GM19452 (cell line): ENCODE results near the gene SLC37A1.

Source experiments
- ATAC-seq: cut with Tn5 transposase; IDR thresholded peaks from one replicate; pipeline ENCODE4 v1.9.1; 2021; ENCODE audit not compliant: unreplicated experiment

The SLC37A1 gene

DNA sequence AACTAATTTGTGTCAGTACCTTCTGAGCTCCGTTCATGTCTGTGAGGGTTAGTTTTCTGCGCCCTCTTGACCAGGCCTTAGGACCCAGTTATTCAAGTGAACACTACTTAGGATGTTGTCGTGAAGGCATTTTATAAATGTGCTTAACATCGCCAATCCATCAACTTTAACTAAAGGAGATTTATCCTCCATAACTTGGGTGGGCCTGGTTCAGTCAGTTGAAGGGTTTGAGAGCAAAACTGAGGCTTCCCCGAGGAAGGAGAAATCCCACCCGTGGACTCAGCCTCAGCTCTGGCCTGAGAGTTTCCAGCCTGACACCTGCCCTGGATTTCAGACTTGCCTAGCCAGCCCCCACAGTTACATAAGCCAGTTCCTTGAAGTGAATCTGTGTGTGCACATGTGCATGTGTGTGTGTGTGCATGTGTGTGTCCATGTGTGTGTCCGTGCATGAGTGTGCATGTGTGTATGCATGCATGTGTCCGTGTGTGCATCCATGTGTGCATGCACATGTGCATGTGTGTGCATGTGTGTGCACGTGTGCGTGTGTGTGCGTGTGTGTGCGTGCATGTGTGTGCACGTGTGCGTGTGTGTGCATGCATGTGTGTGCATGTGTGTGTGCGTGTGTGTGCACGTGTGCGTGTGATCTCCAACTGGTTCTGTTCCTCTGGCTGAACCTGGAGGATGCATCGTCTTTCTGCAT lies 77.7 kb downstream of the SLC37A1 start:
- no peak for ATAC-seq

DNA sequence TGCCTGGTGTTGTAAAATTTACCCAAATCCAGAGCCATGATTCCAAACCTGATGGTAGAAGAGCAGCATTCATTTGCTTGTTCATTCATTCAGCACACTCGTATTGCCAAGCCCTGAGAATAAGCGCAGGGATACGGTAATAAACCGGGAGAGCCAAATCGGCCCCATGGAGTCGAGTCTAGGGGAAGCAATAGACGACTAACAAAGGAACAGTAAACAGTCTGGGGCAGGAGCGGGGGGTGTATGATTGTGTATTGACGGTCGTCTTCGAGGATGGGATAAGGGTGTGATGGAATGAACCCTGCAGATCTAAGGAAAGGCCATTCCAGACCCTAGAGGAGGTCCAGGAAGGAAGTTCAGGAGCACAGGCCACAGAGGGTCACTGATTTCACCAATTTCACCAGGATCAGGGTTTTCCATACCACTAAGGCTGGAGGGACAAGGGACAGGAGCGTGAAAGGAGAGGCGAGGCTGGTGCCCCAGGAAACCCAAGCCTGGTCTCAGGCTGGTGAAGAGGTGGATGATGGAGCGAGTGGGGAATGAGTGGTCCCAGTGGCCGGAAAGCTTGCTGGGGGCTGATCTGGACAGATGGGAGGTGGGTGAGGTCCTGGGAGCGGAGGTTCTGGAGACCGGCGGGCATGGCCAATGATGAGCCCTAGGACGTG lies 78.6 kb downstream of the SLC37A1 start:
- ATAC-seq: no peak

DNA sequence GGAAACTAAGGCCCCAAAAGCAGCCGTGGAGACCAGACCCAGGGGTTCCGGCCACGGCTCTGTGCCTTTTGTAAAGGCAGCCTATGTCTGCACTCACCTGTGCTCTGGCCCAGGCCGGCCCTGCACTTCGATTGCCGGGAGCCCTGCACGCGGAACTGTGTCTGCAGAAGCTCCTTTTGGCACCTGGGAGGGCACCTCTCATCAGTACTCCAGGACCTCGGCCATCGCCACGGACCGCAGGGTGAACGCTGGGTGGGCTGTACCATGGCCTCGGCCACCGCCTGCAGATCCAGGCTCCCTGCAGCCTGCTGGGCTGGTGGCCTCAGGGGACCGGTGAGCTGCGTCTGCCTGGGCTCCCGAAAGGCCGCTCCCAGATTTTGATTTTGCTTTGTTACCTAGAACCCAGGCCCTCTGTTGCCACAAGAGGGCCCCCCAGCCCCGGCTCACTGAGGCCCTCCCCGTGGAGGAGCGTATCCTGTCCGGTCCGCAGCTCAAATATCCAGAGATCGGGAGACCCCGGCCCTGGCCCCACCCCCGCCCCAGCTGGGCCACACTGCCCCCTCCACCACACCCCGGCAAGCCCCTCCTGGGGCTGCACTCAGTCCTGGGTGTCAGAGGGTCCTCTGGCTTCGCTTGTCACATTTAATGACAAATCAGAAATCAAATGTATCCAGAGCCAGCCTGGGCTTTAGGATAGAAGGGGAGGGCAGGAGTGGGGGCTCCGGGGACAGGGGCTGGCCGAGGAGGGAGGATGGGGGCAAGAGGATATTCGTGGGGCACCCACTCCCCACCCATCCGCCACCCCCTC lies 79.6 kb downstream of the SLC37A1 start:
- no peak for ATAC-seq

DNA sequence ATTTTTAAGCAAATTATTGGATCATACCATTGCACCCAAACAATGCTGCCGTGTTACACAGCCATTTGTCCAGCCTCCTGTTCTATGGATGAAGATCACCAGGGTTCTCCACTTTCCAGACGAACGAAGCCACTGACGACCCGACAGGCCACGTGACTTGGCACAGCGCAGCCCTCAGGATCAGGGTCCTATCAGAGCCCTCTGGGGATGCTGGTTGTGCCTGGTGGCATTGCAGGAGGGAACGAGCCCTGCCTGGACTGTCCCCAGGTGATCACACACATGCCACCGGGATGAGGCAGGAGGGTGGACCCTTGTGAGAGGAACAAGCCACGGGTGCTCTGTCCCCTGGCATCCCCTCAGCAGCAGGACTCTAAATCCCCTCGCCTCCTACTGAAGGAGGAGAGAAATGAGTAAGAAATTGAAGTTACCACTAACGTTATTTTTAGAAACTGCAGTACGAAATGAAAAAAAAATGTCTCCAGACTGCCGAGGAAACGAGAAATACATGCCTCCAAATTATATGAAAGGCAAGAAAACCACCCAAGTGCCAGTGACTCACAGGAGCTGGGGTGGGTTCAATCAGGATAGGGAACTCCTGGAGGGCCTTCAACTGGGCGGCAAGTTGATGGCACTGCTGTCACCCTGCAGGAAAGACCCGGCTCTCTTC lies 81.1 kb downstream of the SLC37A1 start:
- ATAC-seq: no peak

DNA sequence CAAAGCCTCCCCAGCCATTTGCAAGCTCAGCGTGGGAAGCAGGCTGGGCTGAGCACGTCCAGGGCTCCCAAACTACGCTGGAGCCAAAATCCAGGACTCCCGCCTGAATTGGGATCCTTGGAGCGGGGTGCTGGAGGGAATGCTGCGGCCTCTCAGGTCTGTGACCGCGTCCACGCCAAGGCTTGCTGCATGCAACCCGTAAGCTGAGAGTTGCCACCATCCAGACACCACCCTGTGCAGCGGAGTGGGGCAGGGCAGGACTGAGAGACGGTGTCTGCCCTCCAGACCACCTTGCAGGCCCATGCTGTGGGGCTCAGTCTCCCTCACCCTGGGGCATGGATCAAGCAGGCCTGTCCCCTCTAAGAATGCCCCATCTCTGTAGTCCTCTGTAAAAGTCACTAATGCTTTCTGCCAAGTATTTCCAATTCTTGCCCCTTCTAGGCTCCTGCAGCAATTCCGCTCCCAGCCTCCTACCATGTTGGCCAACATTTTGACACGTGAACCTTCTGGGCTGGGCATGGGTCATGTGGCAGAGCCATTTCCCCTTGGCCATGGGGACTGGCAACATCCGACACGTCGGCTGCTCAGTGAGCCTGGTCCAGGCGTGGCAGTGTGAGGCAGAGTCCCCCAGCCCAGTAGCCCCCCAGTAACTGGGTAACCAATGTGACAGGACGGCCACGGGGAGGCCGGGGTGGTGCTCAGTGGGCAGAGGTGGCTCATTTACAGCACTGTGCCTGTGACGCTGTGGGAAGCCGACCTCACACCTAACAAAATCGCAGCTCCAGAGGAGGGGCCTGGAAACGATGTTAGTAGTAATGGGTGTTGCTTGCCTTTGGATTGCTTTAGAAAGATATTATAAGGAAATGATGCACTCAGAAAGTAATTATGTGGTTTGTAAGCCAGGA lies 81.9 kb downstream of the SLC37A1 start:
- ATAC-seq: no peak

DNA sequence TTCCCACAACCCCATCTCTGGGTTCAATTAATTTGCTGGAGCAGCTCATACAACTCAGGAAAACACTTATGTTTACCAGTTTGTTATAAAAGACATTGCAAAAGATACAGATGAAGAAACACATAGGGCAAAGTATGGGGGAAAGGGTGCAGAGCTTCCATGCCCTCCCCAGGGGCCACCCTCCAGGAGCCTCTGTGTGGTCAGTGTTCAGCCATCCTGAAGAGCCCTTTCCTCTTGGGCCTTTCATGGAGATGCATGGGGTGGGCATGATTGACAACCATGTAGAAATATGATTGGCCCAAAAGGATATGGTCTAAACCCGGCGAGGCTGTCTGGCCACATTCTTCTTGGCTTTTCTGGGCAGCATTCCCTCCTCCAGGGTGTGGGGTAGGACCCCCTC lies 83.0 kb downstream of the SLC37A1 start:
- no peak for ATAC-seq

DNA sequence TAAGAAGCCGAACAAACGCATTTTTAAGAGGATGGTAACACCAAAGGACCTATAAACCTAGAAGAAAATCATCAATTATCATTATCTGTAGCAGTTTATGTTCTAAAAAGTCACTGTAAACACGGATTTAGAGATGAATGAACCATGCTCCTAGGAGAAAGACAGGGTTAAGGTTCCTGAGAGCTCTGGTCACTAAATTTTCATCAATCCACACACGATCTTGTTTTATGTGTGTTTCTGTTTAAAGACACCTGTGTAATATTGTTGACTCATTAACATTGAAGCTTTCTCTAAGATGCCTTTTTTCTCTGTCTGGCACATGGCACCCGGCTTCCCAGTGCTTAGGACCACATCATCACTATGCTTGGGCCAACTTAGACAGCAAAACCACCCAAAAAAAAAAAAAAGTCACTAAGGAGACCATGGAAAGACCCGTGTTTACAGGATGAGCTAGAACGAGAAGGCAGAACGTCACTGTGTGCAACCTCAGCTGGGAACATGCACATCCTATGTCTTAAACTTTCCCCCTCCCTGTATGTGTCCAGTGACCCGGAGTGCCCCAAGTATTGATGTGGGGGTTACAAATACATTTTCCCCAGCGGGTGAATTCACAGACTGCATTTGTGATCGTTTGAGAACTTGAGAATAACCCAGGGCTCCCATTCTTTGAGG lies 84.0 kb downstream of the SLC37A1 start:
- ATAC-seq: no peak

DNA sequence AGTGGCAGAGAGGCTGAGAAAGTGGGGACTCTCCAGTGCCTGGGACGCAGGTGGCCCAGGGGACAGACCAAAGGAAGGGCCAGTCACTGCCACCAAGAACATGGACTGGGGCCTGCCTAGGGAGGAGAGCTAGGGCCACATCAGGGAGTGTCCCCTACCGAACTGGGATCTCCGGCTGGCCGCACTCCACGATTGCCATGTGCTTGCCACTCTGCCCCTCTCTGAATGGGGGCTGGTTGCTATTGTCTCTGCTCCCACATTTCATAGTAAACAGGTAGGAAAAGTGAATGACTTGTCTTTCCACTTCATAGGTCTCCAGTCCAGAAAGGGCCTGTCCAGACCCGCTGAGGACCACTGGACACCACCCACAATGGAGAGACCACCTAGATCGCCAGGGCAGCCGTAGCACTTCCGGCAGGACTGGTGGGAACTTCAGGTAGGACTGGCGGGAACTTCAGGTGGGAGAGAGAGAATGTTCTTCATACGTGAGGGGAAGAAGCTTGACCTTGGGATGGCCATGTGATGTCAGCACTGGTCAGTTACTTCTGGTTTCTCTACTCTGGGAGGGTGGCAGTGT lies 84.6 kb downstream of the SLC37A1 start:
- ATAC-seq: no peak

DNA sequence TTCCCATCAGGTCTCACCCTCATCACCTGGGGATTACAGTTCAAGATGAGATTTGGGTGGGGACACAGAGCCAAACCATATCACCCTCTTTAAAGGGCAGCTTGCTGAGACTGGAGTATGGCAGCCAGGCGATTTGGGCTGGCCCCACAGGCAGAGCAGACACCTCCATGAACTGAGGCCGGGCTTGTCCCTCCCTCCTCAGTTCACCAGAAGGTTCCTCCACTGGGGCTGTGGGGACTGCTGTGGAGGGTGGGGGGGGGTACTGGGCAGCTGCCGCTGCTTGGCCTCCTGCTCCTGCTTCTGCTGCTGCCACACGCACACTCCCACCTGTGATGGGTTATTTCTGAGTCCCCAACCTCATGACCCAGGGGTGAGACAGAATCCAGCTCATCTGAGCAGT lies 85.8 kb downstream of the SLC37A1 start:
- ATAC-seq: no peak

DNA sequence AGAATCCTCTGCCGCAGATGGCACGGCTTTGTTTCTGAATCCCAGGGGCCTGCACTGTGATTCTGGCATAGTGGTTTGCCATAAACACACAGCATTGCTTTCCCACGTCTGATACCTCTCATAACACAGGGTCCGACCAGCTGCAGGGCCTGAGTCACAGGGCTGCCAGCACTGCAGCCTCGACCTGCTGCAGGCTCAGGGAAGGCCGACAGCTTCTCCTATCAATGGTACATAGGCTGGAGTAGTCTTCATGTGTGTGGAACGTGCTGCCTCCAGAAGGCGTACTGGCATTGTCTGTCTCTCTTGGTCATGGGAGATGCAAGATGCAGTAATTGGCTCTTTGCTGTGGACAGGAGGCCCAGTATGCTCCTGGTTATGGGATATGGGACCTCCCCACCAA lies 86.3 kb downstream of the SLC37A1 start:
- no peak for ATAC-seq

DNA sequence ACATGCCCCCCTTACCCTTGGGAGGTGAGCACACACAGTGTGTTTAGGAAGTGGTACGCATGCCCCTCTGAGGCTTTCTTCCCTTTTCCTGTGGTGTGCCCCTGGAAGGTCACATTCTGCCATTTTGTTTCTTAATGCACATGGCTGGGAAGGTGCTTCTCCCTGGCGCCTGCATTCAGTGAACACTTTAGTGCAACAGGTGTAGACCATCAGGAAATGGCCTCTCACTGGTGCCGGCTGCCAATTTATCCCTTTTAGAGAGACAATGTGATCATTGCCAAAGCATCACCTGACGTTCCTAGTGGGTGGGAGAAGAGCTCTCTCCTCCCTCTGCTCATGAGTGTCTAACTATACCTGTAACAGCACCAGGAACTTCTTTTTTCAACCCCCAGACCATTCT lies 88.0 kb downstream of the SLC37A1 start:
- ATAC-seq: no peak

DNA sequence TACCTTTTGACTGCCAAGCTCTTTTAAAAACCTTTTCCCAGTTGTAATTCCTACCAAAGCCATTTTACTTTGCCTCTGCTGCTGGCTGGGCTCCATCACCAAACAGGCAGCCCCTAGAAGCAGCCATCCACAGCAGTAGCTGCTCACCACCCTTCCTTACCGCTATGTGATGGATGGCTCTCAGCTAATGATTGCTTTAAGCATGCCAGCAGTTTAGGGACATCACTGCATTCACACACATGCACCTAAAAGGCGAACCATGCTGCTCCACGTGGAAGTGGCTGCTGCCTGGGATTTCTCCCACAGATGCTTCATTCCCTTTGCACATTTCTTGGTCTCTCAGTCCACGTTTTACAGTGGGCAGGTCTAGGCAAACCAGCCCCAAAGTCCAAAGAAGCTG lies 93.5 kb downstream of the SLC37A1 start:
- ATAC-seq: no peak

DNA sequence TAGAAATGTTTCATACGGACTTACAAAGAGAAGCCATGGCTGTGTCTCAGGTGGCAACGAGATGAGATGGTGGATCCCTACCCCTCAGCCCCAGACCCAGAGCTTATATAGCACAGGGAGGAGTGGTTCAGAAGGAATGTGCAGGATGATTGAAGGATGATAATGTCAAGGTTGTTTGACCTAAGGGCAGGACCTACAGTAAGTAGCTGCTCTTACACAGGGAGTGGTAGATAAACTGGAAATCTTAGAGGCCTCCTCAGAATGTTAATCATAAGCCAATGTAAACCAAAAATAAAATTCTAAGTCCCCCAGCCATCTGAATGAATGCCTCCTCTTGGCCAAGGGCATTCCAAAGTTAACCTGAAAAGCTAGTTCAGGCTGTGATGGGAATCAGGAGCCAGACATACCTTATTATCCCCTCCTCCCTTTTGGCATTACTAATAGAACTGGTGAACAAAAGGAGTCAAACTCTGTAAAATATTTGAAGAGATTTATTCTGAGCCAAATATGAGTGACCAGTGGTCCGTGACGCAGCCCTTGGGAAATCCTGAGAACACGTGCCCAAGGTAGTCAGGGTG lies 94.0 kb downstream of the SLC37A1 start:
- ATAC-seq: no peak

DNA sequence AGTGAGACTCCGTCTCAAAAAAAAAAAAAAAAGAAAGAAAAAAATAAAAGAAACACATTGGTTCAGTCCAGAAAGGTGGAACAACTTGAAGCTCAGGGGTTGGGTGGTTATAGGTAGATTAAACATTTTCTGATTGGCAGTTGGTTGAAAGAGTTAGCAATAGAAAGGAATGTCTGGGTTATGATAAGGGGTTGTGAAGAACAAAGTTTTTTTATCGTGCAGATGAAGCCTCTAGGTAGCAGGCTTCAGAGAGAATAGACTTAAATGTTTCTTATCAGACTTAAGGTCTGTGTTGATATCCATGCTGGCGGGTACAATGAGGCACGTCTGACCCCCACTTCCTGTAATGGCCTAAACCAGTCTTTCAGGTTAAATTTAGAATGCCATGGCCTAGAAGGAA lies 94.8 kb downstream of the SLC37A1 start:
- no peak for ATAC-seq

DNA sequence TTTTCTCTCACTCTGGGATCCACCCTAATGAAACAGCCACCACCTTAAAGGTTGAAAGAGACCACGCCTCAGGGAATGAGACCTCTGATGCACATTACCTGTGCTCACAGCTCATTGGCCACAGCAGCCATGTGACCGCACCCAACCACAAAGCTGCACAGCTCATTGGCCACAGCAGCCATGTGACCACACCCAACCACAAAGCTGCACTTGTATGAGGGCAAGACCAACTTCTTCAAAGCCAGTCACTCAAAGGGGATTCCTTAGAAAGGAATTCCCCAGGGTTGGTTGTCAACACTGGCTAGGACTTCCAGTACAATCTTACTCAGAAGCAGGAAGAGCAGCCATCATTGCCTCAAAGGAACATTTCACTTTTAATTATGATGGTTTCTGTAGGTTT lies 96.2 kb downstream of the SLC37A1 start:
- ATAC-seq: no peak

DNA sequence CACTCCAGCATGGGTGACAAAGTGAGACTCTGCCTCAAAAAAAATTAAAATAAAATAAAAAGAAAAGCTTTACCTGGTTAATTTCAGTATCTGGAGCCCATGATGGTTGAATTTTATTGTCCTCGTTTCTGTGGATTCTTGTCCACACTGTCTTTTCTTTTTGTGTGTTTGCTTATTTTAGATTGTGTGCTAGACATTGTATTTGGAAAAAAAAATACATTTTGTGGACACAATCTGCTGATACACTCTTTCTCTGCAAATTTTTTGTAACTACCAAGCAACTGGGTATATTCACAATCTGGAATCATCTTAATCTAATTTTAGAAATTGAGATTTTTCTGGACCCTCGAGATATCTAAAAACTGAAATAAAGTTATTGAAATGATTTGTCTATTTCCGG lies 98.2 kb downstream of the SLC37A1 start:
- ATAC-seq: no peak

DNA sequence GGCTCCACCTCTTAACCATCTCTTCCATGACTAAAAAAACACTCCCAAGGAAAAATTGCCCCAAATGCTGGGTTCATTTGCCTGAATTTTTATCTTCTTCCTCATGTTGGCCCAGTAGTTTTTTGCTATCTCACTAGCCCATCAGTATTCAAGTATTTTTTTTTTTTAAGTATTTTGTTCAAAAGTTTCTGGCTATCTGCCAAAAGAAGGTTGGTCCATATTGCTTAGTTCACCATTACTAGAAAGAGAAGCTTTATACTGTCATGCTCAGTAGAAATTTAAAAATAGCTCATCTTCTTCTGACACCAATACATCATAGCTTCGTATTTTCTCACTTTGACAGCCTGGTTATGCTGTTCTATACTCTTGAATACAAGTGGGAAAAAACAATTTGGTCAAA lies 98.7 kb downstream of the SLC37A1 start:
- ATAC-seq: no peak

DNA sequence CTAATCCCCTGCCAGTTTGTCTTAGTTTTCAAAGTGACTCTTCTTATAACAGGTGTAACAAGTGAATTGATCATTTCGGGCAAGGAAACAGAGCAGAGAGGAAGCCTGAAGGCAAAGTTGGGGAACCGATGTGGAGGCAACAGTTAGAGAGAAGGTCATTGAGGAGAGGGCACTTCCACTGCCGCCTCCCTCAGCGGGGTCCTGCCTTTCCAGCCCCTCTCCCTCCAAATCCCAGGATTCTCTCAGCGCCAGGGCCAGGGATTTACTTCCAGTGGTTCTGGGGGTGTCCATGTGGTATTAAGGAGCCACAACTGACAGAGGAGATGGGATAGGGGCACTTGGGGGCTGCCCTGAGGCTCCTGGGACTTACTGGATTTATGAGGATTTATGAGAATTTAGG lies 100.1 kb downstream of the SLC37A1 start:
- ATAC-seq: no peak

DNA sequence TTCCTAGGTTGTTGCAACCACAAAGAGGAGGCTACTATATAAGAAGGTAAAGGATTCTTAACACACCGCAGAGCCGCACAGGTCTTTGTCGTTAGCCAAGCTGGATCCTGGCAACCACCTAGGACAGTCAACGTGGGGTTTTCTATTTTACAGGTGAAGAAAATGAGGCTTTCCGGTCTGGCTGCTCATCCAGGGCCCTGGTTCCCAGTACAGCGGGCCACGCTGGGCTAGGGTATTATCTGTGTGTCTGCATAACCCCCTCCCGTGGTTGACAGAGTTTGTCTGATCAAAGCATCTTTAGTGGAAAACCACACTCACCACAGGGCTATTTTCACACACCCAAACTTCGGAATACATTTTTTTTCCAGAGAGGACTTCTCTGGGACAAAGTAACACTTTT lies 100.7 kb downstream of the SLC37A1 start:
- no peak for ATAC-seq
